Endothelial cell of umbilical vein (primary cell): ENCODE data around the gene SRP68.

Experiments used
- CTCF ChIP-seq, 2 donors: IDR thresholded peaks; 1 replicate in 1 of 2; 2 replicates in 1 of 2; pipeline ENCODE4 v1.5.1; 2011; ENCODE audit warnings: low read length in 2 of 2, mild to moderate bottlenecking in 2 of 2, moderate library complexity in 2 of 2, control low read depth in 1 of 2, inconsistent platforms in 1 of 2, low read depth in 1 of 2; ENCODE audit not compliant: insufficient read depth in 1 of 2; ENCODE audit errors: extremely low read depth in 1 of 2
- MAX ChIP-seq: IDR thresholded peaks from 2 replicates; pipeline ENCODE4 v1.6.1; 2011; ENCODE audit not compliant: insufficient read depth, insufficient read length
- POLR2A ChIP-seq: IDR thresholded peaks from 2 replicates; pipeline ENCODE4 v1.6.1; 2012; ENCODE audit warnings: low read depth, mild to moderate bottlenecking, control low read depth, low read length

DNA sequence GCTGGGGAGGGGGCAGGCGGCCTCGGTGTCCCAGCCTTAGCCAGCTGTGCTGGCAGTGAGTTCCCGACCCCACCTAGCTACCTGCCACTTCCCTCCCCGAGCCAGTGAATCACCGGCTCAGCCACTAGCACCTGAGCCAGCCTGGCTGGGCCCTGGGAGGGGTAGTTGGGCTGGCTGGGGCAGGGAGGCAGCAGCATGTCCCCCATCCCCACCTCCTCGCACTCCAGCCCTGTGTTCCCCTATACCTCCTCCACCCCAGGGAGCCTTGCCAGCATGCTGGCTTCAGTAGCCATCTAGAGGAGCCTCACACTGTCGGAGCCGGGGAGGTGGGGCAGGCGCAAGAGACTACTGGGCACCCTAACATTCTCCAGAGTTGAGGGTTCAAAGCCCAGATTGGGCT is 48.0 kb downstream of the SRP68 start:
- TF ChIP-seq CTCF (IDR thresholded peaks at IDR 0.05; ENCODE audit: extremely low read depth in 1 of 2, insufficient read depth in 1 of 2, low read depth in 1 of 2, low read length in 2 of 2) (no peak), POLR2A (no peak), MAX (no peak)
